HepG2 (cell line): ENCODE data around the gene FKBP8. TPM values are rescaled to one million over a fixed set of nuclear protein-coding genes. Genes with fewer than 3 reads are reported as not detected.

ENCODE experiments used
- ATAC-seq: fragments of 200-7000 bp; cut with Tn5 transposase; 3 replicates; pipeline ENCODE4 v1.9.1; 2020; ENCODE audit warnings: mild to moderate bottlenecking, moderate library complexity
- BruUV-seq: library from RNA; stranded (reverse); fragments of 400-500 nt; replicated peaks from 2 replicates; lab custom pipeline; 2021; lab: Mats Ljungman, UMichigan
- CTCF ChIA-PET: fragments of 300-600 bp; formaldehyde crosslinking; extraction: SDS; loops from one replicate; lab custom pipeline; 2021; ENCODE audit warnings: low total read pairs, inconsistent platforms, low intra/inter-chr PET ratio; lab: Yijun Ruan, JAX
- POLR2A ChIA-PET: fragments of 350-600 bp; sonication (Branson Sonifier 250); formaldehyde crosslinking; loops from one replicate; lab custom pipeline; 2020; ENCODE audit warnings: antibody characterized with exemption, inconsistent platforms; lab: Yijun Ruan, JAX
- DNase-seq: peaks from one replicate; pipeline ENCODE4 v3.0.0-alpha.2; 2015; ENCODE audit warnings: low spot score
- FAIRE-seq: peaks from 3 replicates; lab custom pipeline; 2011; peaks lifted over from hg19 to GRCh38; lab: Jason Lieb, UNC
- H2AFZ ChIP-seq: one replicate; pipeline ENCODE4 v1.6.1; 2011; ENCODE audit warnings: low read length, inconsistent platforms
- H3K27ac ChIP-seq: fragments of 300-600 bp; 3 replicates; pipeline ENCODE4 v1.8.0; 2011; ENCODE audit warnings: mixed run types, mild to moderate bottlenecking, mixed read lengths, low read length, inconsistent platforms; ENCODE audit not compliant: insufficient read depth; ENCODE audit errors: extremely low read length
- H3K27me3 ChIP-seq, 2 experiments: fragments of 200-600 bp in 1 of 2; 2 replicates in 1 of 2; 3 replicates in 1 of 2; pipeline versions ENCODE4 v1.6.0 to v1.8.0; 2011; ENCODE audit warnings: low read length in 2 of 2, mild to moderate bottlenecking in 2 of 2, moderate library complexity in 2 of 2, inconsistent platforms in 1 of 2; ENCODE audit not compliant: insufficient read depth in 2 of 2, control insufficient read depth in 1 of 2
- H3K36me3 ChIP-seq, 2 experiments: fragments of 200-600 bp in 1 of 2; replicated peaks in 1 of 2; 2 replicates in 1 of 2; 3 replicates in 1 of 2; pipeline versions ENCODE4 v1.5.1 to v1.8.0; 2011; ENCODE audit warnings: low read length in 2 of 2, inconsistent platforms in 1 of 2; ENCODE audit not compliant: insufficient read depth in 2 of 2, control insufficient read depth in 1 of 2
- H3K4me1 ChIP-seq: 2 replicates; pipeline ENCODE4 v1.5.1; 2012; ENCODE audit warnings: low read length, inconsistent platforms; ENCODE audit not compliant: insufficient read depth
- H3K4me2 ChIP-seq: 2 replicates; pipeline ENCODE4 v1.6.0; 2011; ENCODE audit warnings: low read depth, low read length, inconsistent platforms
- H3K4me3 ChIP-seq, 3 experiments: fragments of 200-600 bp in 1 of 3; sonication (generic), shearing (Covaris generic) in 1 of 3; replicated peaks in 1 of 3; 2 replicates each; pipeline ENCODE4 v1.5.1; 2011 to 2016; ENCODE audit warnings: low read length in 3 of 3, inconsistent platforms in 2 of 3, low read depth in 2 of 3, mild to moderate bottlenecking in 2 of 3, control low read depth in 1 of 3, mixed read lengths in 1 of 3; ENCODE audit not compliant: insufficient read depth in 1 of 3
- H3K79me2 ChIP-seq: one replicate; pipeline ENCODE4 v1.6.1; 2011; ENCODE audit warnings: low read length, inconsistent platforms; ENCODE audit not compliant: insufficient read depth
- H3K9ac ChIP-seq: 2 replicates; pipeline ENCODE4 v1.6.0; 2011; ENCODE audit warnings: mild to moderate bottlenecking, low read depth, low read length, inconsistent platforms; ENCODE audit not compliant: insufficient read depth
- H3K9me3 ChIP-seq: 2 replicates; pipeline ENCODE4 v1.5.1; 2012; ENCODE audit warnings: mild to moderate bottlenecking, low read length
- H4K20me1 ChIP-seq: 2 replicates; pipeline ENCODE4 v1.6.0; 2011; ENCODE audit warnings: inconsistent platforms, mild to moderate bottlenecking, low read length, moderate library complexity; ENCODE audit not compliant: insufficient read depth
- ASH2L ChIP-seq: fragments of 300-600, 200-600 bp; sonication (generic); IDR thresholded peaks from 2 replicates; pipeline ENCODE4 v1.7.0; 2017; ENCODE audit warnings: low read depth, mild to moderate bottlenecking, moderate library complexity, mixed read lengths, low read length; ENCODE audit not compliant: insufficient read length
- FOXA3 ChIP-seq: IDR thresholded peaks from 2 replicates; pipeline ENCODE4 v1.6.1; 2016; ENCODE audit warnings: missing genetic modification reagents, missing compliant biosample characterization
- GFI1 ChIP-seq: sonication (generic); formaldehyde crosslinking; IDR thresholded peaks from 2 replicates; pipeline ENCODE4 v1.5.0; 2020; ENCODE audit warnings: missing genetic modification reagents, mild to moderate bottlenecking, borderline replicate concordance
- HOXA5 ChIP-seq: sonication (generic); formaldehyde crosslinking; IDR thresholded peaks from 2 replicates; pipeline ENCODE4 v1.4.0; 2020; ENCODE audit warnings: missing genetic modification reagents
- MEIS1 ChIP-seq: sonication (generic); formaldehyde crosslinking; IDR thresholded peaks from 2 replicates; pipeline ENCODE4 v1.9.0; 2021; ENCODE audit warnings: mild to moderate bottlenecking, missing genetic modification reagents, moderate library complexity, borderline replicate concordance
- NCOR1 ChIP-seq: fragments of 200-600 bp; sonication (generic); IDR thresholded peaks from 2 replicates; pipeline ENCODE4 v1.7.0; 2017; ENCODE audit warnings: antibody characterized with exemption, low read length, borderline replicate concordance
- NFRKB ChIP-seq: fragments of 450-650 bp; IDR thresholded peaks from 2 replicates; pipeline ENCODE4 v1.6.1; 2017
- PAX8 ChIP-seq: sonication (generic); formaldehyde crosslinking; IDR thresholded peaks from 2 replicates; pipeline ENCODE4 v1.8.0; 2022; ENCODE audit warnings: mild to moderate bottlenecking, missing genetic modification reagents, borderline replicate concordance
- RAD21 ChIP-seq: fragments of 450-650 bp; formaldehyde crosslinking; IDR thresholded peaks from 2 replicates; pipeline ENCODE4 v1.5.0; 2020; ENCODE audit warnings: mild to moderate bottlenecking
- RARG ChIP-seq: sonication (generic); formaldehyde crosslinking; IDR thresholded peaks from 2 replicates; pipeline ENCODE4 v1.4.0; 2020; ENCODE audit warnings: low read depth, mild to moderate bottlenecking, missing genetic modification reagents
- REXO4 ChIP-seq: sonication (generic); formaldehyde crosslinking; IDR thresholded peaks from 2 replicates; pipeline ENCODE4 v1.8.0; 2022; ENCODE audit warnings: missing genetic modification reagents, mild to moderate bottlenecking, borderline replicate concordance
- RNF2 ChIP-seq: fragments of 450-650 bp; conservative IDR thresholded peaks from 2 replicates; pipeline ENCODE4 v1.6.1; 2016; ENCODE audit warnings: low read depth
- ZNF282 ChIP-seq: fragments of 450-650 bp; IDR thresholded peaks from 2 replicates; pipeline ENCODE4 v1.6.1; 2018; ENCODE audit not compliant: partially characterized antibody
- ZNF446 ChIP-seq: sonication (generic); formaldehyde crosslinking; IDR thresholded peaks from 2 replicates; pipeline ENCODE4 v1.5.0; 2020; ENCODE audit warnings: mild to moderate bottlenecking, missing genetic modification reagents
- WGBS: methylation state at CpG from one replicate; pipeline ENCODE4 v1.1.6; 2017; ENCODE audit warnings: low lambda C conversion rate; 5-methylcytosine and 5-hydroxymethylcytosine counted together
- in situ Hi-C: cut with HindIII; loops from 2 replicates; pipeline ENCODE4 v1.10.0; 2017; ENCODE audit warnings: low pct_unique_long_range_greater_than_20kb; ENCODE audit not compliant: extremely low pct_ligation_motif_present
- intact Hi-C: fragments of 100-400 bp; cut with micrococcal nuclease; formaldehyde crosslinking; loops from one replicate; pipeline ENCODE4 v1.10.0; 2022; ENCODE audit not compliant: unreplicated experiment
- polyA plus RNA-seq, 8 experiments: library from polyadenylated mRNA; depleted of rRNA in 3 of 8; stranded (reverse) in 7 of 8; unstranded in 1 of 8; fragments of >200 nt; fragmentation: Illumina TruSeq in 4 of 8; extraction: Trizol in 4 of 8; gene quantifications; 2 replicates each; pipeline versions ENCODE4 v1.2.1 to v1.2.3, GENCODE V29; 2011 to 2016; ENCODE audit warnings: low read depth in 4 of 8, missing spikeins in 1 of 8, mixed read lengths in 1 of 8; ENCODE audit not compliant: insufficient read depth in 1 of 8
- total RNA-seq, 5 experiments: library from RNA; depleted of rRNA; stranded (reverse); fragments of >200 nt; fragmentation: Illumina TruSeq; extraction: Trizol; gene quantifications; 2 replicates each; pipeline ENCODE4 v1.2.3, GENCODE V29; 2016; ENCODE audit warnings: low read depth in 1 of 5
- TF ChIP-seq, protein P1 (sequence below): IDR thresholded peaks from 2 replicates; pipeline ENCODE4 v1.6.1; 2016; ENCODE audit warnings: mild to moderate bottlenecking, missing biosample characterization, missing genetic modification reagents
- TF ChIP-seq, protein P2 (sequence below): sonication (generic); formaldehyde crosslinking; IDR thresholded peaks from 2 replicates; pipeline ENCODE4 v1.8.0; 2022; ENCODE audit warnings: missing genetic modification reagents, mild to moderate bottlenecking, borderline replicate concordance
- TF ChIP-seq, protein P3 (sequence below): sonication (generic); formaldehyde crosslinking; IDR thresholded peaks from 2 replicates; pipeline ENCODE4 v1.5.0; 2020; ENCODE audit warnings: mild to moderate bottlenecking, missing genetic modification reagents
- TF ChIP-seq, protein P4 (sequence below): sonication (generic); formaldehyde crosslinking; IDR thresholded peaks from 2 replicates; pipeline ENCODE4 v1.4.0; 2020; ENCODE audit warnings: mild to moderate bottlenecking, missing genetic modification reagents

Gene FKBP8
- total and polyA plus RNA-seq, 2 of the 13 experiments (the other 11 are each of a cell fraction or from before 2014, with no cell fraction given): 81.7 to 93.9 TPM

DNA sequence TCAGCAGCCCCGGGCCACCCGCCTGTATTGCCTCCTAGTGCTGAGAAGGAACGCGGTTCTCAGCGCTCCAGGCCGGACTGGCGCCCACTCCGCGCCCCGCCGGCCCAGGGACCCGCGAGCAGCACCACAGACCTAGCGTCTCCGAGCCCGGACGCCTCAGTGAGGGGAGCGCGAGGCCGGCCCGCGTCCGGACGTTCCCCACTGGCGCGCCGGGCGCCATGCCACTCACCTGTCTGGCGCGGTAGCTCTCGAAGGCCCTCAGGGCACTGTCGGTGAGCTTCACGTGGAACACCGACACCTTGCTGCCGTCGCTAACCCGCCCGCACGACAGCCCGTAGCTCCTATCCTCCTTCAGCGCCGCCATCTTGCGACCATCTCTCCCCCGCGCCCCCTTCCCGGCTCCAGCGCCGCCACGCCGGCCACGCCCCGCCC lies 21.7 kb downstream of the FKBP8 start, which contains the start of gene ELL:
ELL (minus strand) TSS at position 379 of the 432 bp plus-strand sequence; CDS start at position 364, 15 bp downstream.
- FAIRE-seq: no peak
- Histone ChIP-seq H3K36me3 (no peaks in the 10 kb centered on the region), H3K9me3 (no peaks in the 10 kb centered on the region), H3K4me1 (peaks cover 56% of the 10 kb centered on the region), H3K79me2 (peaks cover 47% of the 10 kb centered on the region), H3K9ac (peak within 1 kb of the TSS; percentile 99), H4K20me1 (peaks cover 4% of the 10 kb centered on the region; the same call in 1 of the 2 replicates), H3K4me2 (peak within 1 kb of the TSS; percentile 94), H3K4me3 (peak within 1 kb of the TSS; percentile 95 to 100 (median 96)), H3K27ac (peak within 1 kb of the TSS; percentile 94), H2AFZ (no peak within 1 kb of the TSS), H3K27me3 (no peaks in the 10 kb centered on the region; a peak in 1 of 5 replicates)
- in situ Hi-C loops (loop anchor here (10.0 kb wide), 1 partner anchor 47 kb away; no protein-coding TSS in a partner anchor), intact Hi-C loops (loop anchor here (2.0 to 10.0 kb wide), 4 partner anchors 25 to 237 kb away; partner anchors contain the start of genes JUND and KXD1)
- ATAC-seq: peak; percentile 1; the same call in 1 of the 3 replicates
- BruUV-seq: no TSS peak
- no peak for DNase-seq
- POLR2A ChIA-PET: interaction anchor here (0.7 to 4.2 kb wide), 10 partner anchors 14 to 318 kb away, joined by 3 to 37 read pairs (median 8); partner anchors contain the start of genes JUND, KXD1, REX1BD and UBA52
- CTCF ChIA-PET: no interaction called here
- WGBS: no CpG with 5 or more reads among the region's 52 CpGs
- TF ChIP-seq NCOR1 (0 out of 2 replicates have a peak, but pooled peaks have one; percentile 15), NFRKB (0 out of 2 replicates have a peak, but pooled peaks have one; percentile 8), HOXA5 (0 out of 2 replicates have a peak, but pooled peaks have one; percentile 63), FOXA3 (CRISPR knock-in tag) (no peak), RARG (CRISPR knock-in tag) (no peak), ZNF282 (no peak), REXO4 (no peak), ZNF446 (CRISPR knock-in tag) (0 out of 2 replicates have a peak, but pooled peaks have one; percentile 43), RNF2 (no peak), MEIS1 (CRISPR knock-in tag) (peak; percentile 67), RAD21 (CRISPR knock-in tag) (peak; percentile 35), GFI1 (CRISPR knock-in tag) (no peak), ASH2L (no peak), PAX8 (CRISPR knock-in tag) (peak; percentile 66; the same call in 1 of the 2 replicates)
- TF ChIP-seq, protein P1, sequence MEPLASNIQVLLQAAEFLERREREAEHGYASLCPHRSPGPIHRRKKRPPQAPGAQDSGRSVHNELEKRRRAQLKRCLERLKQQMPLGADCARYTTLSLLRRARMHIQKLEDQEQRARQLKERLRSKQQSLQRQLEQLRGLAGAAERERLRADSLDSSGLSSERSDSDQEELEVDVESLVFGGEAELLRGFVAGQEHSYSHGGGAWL (CRISPR knock-in tag): no peak; the same call in 1 of the 2 replicates
- TF ChIP-seq, protein P2, sequence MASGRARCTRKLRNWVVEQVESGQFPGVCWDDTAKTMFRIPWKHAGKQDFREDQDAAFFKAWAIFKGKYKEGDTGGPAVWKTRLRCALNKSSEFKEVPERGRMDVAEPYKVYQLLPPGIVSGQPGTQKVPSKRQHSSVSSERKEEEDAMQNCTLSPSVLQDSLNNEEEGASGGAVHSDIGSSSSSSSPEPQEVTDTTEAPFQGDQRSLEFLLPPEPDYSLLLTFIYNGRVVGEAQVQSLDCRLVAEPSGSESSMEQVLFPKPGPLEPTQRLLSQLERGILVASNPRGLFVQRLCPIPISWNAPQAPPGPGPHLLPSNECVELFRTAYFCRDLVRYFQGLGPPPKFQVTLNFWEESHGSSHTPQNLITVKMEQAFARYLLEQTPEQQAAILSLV (CRISPR knock-in tag): 0 out of 2 replicates have a peak, but pooled peaks have one; percentile 66
- TF ChIP-seq, protein P3, sequence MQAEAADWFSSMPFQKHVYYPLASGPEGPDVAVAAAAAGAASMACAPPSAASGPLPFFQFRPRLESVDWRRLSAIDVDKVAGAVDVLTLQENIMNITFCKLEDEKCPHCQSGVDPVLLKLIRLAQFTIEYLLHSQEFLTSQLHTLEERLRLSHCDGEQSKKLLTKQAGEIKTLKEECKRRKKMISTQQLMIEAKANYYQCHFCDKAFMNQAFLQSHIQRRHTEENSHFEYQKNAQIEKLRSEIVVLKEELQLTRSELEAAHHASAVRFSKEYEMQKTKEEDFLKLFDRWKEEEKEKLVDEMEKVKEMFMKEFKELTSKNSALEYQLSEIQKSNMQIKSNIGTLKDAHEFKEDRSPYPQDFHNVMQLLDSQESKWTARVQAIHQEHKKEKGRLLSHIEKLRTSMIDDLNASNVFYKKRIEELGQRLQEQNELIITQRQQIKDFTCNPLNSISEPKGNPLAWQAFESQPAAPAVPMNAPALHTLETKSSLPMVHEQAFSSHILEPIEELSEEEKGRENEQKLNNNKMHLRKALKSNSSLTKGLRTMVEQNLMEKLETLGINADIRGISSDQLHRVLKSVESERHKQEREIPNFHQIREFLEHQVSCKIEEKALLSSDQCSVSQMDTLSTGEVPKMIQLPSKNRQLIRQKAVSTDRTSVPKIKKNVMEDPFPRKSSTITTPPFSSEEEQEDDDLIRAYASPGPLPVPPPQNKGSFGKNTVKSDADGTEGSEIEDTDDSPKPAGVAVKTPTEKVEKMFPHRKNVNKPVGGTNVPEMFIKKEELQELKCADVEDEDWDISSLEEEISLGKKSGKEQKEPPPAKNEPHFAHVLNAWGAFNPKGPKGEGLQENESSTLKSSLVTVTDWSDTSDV (CRISPR knock-in tag): no peak
- TF ChIP-seq, protein P4, sequence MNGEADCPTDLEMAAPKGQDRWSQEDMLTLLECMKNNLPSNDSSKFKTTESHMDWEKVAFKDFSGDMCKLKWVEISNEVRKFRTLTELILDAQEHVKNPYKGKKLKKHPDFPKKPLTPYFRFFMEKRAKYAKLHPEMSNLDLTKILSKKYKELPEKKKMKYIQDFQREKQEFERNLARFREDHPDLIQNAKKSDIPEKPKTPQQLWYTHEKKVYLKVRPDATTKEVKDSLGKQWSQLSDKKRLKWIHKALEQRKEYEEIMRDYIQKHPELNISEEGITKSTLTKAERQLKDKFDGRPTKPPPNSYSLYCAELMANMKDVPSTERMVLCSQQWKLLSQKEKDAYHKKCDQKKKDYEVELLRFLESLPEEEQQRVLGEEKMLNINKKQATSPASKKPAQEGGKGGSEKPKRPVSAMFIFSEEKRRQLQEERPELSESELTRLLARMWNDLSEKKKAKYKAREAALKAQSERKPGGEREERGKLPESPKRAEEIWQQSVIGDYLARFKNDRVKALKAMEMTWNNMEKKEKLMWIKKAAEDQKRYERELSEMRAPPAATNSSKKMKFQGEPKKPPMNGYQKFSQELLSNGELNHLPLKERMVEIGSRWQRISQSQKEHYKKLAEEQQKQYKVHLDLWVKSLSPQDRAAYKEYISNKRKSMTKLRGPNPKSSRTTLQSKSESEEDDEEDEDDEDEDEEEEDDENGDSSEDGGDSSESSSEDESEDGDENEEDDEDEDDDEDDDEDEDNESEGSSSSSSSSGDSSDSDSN (CRISPR knock-in tag): peak; percentile 62; the same call in 1 of the 2 replicates
